NT2/D1 (cell line): ENCODE measurements around the gene NAA10.

Experiments used
- SUZ12 ChIP-seq: IDR thresholded peaks from 2 replicates; pipeline ENCODE4 v1.6.1; 2011; ENCODE audit not compliant: insufficient read length, insufficient read depth; ENCODE audit errors: extremely low read depth
- YY1 ChIP-seq: IDR thresholded peaks from 2 replicates; pipeline ENCODE4 v1.6.1; 2011; ENCODE audit not compliant: insufficient read length, insufficient read depth

- no peak for TF ChIP-seq YY1
- TF ChIP-seq SUZ12, result no peak
Measured at GRCh38 chrX:153939573-153939972, 4.7 kb upstream of the NAA10 start.
